Sigmoid colon (tissue), 4 donors: ENCODE measurements around the gene PLPP6.

Source experiments
- CTCF ChIP-seq, 4 experiments: fragments of 450-650 bp in 3 of 4; fragments of 200-600 bp in 1 of 4; IDR thresholded peaks; one replicate each; pipeline ENCODE4 v1.5.1; 2016 to 2019; ENCODE audit warnings: antibody characterized with exemption in 4 of 4, mild to moderate bottlenecking in 3 of 4, moderate library complexity in 2 of 4
- EP300 ChIP-seq, 4 donors: sonication (generic); formaldehyde crosslinking; IDR thresholded peaks; one replicate each; pipeline ENCODE4 v1.6.1; 2017; ENCODE audit warnings: antibody characterized with exemption in 4 of 4
- POLR2A ChIP-seq, 2 donors: fragments of 450-650 bp; IDR thresholded peaks; one replicate each; pipeline ENCODE4 v1.6.1; 2016; ENCODE audit warnings: antibody characterized with exemption in 2 of 2, mild to moderate bottlenecking in 2 of 2, moderate library complexity in 2 of 2
- POLR2AphosphoS5 ChIP-seq, 4 donors: sonication (generic); formaldehyde crosslinking; IDR thresholded peaks; one replicate each; pipeline ENCODE4 v1.6.1; 2017; ENCODE audit warnings: antibody characterized with exemption in 4 of 4

DNA sequence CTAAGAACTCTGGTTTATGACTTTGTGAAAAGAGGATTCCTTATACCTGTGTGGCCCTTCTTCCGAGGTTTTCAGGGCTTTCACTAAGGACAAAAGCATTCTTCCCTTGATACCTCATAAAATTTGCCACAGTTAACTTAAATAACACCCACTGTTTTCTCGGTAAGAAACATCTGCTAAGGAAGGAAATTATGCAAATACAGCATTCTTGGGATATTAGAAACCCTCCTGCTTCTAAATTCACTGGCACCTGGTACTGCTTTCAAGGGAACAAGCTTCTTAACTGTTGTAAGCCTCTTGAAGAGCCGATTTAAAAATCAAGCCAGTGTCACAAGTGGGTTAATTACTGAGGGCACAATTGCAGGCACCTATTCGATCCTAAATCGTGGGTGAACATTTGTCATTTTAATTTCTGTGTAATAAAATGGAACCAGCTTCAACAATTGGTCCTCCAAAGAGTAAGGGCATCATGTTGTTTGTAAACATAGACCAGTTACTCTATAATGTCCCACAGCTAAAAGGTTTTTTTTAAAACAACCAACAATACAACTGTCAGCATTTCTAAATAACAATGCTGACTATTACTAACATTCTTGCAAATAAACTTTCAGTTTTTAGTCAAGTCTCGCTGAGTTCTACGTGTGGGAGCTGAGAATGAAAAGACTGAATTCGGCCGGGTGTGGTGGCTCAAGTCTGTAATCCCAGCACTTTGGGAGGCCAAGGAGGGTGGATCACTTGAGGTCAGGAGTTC, 52.3 kb downstream of the PLPP6 start:
- TF ChIP-seq CTCF (IDR thresholded peaks at IDR 0.05) (no peak), POLR2A (IDR thresholded peaks at IDR 0.05) (no peak), POLR2AphosphoS5 (IDR thresholded peaks at IDR 0.05) (no peak), EP300 (IDR thresholded peaks at IDR 0.05) (no peak)
